Upper lobe of left lung (tissue), 4 donors: Measurements from ENCODE around the gene ITSN2.
"Not testable (repeated sequence)": the region's sequence is repeated elsewhere in the genome, so short reads cannot be mapped to it uniquely, and the experiment has no call there.

ENCODE experiments used
- CTCF ChIP-seq, 6 experiments: fragments of 450-650 bp in 4 of 6; fragments of 200-600 bp in 2 of 6; sonication (generic) in 2 of 6; IDR thresholded peaks; one replicate each; pipeline ENCODE4 v1.5.1; 2016 to 2019; ENCODE audit warnings: antibody characterized with exemption in 6 of 6
- POLR2A ChIP-seq, 4 donors: fragments of 450-650 bp; IDR thresholded peaks; one replicate each; pipeline ENCODE4 v1.5.1; 2016 to 2017; ENCODE audit warnings: antibody characterized with exemption in 4 of 4, mild to moderate bottlenecking in 2 of 4
- POLR2AphosphoS5 ChIP-seq, 2 donors: sonication (generic); formaldehyde crosslinking; IDR thresholded peaks; one replicate each; pipeline ENCODE4 v1.5.1; 2017; ENCODE audit warnings: antibody characterized with exemption in 2 of 2

GRCh38 chr2:24197213-24197612 is 163.1 kb downstream of the ITSN2 start:
- not testable (repeated sequence) for TF ChIP-seq POLR2A, CTCF, POLR2AphosphoS5 (IDR thresholded peaks at IDR 0.05)
